GM23248 (cell line): ENCODE data around the gene KCNMA1.

Source experiments
- EZH2 ChIP-seq: fragments of 200-600 bp; sonication (generic); IDR thresholded peaks from 2 replicates; pipeline ENCODE4 v1.6.1; 2018; ENCODE audit warnings: antibody characterized with exemption, mild to moderate bottlenecking; ENCODE audit not compliant: insufficient read depth, poor library complexity, severe bottlenecking
- EZH2phosphoT487 ChIP-seq: fragments of 200-600 bp; sonication (generic); IDR thresholded peaks from 2 replicates; pipeline ENCODE4 v1.6.1; 2018; ENCODE audit warnings: antibody characterized with exemption, moderate library complexity, mild to moderate bottlenecking, low read depth; ENCODE audit not compliant: insufficient read depth

DNA sequence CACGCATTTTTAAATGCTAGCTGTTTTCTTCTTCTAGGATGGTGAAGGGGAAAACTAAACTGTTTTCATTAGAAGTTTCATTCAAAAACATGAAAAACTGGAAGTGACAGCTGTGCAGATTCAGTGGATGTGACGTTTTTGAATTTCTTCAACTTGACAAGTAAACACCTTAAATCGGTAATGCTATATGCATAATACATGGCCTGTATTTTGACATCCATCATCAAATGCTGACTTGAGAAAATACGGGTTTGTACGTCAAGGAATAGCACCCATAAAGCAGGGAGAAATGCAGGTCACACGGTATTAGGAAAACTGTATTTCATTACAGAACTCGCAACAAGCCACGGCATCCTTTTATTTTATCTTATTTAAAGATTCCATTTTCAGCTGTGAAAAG lies 720.5 kb downstream of the KCNMA1 start:
- TF ChIP-seq EZH2: no peak
- no peak for TF ChIP-seq EZH2phosphoT487
